GM12892 (cell line): ENCODE measurements around the gene GPR78.
"Not testable (repeated sequence)": the region's sequence is repeated elsewhere in the genome, so short reads cannot be mapped to it uniquely, and the experiment has no call there.

Source experiments
- DNase-seq: peaks from one replicate; pipeline ENCODE4 v3.0.0; 2011; ENCODE audit not compliant: insufficient read length
- FAIRE-seq: peaks from 2 replicates; lab custom pipeline; 2011; peaks lifted over from hg19 to GRCh38; lab: Jason Lieb, UNC
- POLR2A ChIP-seq: IDR thresholded peaks from 2 replicates; pipeline ENCODE4 v1.6.1; 2011; ENCODE audit warnings: low read depth, low read length, control low read depth
- POLR2AphosphoS5 ChIP-seq: IDR thresholded peaks from 2 replicates; pipeline ENCODE4 v1.6.1; 2011; ENCODE audit warnings: low read depth, low read length, control low read depth
- TAF1 ChIP-seq: IDR thresholded peaks from 2 replicates; pipeline ENCODE4 v1.6.1; 2011; ENCODE audit warnings: low read depth, mild to moderate bottlenecking, control low read depth, low read length, borderline replicate concordance

The GPR78 gene

GRCh38 chr4:8573266-8573665 is 6.9 kb upstream of the GPR78 start:
- FAIRE-seq (no peak), DNase-seq (no peak)
- TF ChIP-seq POLR2AphosphoS5 (no peak), TAF1 (no peak), POLR2A (no peak)

GRCh38 chr4:8574796-8575370 is 5.3 kb upstream of the GPR78 start:
- TF ChIP-seq TAF1 (no peak), POLR2A (no peak), POLR2AphosphoS5 (no peak)
- no peak for FAIRE-seq
- DNase-seq = no peak

GRCh38 chr4:8575457-8575856 is 4.7 kb upstream of the GPR78 start:
- FAIRE-seq = no peak
- no peak for TF ChIP-seq POLR2A
- TF ChIP-seq POLR2AphosphoS5 = no peak
- no peak for TF ChIP-seq TAF1

DNA sequence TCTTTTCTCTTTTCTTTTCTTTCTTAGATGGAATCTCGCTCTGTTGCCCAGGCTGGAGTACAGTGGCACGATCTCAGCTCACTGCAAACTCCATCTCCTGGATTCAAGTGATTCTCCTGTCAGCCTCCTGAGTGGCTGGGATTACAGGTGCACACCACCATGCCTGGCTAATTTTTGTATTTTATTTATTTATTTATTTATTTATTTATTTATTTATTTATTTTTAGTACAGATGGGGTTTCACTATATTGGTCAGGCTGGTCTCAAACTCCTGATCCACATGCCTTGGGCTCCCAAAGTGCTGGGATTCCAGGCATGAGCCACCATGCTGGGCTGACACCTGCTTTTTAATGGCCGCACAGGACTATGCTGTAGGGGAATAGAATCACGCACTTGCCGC is 3.6 kb upstream of the GPR78 start:
- not testable (repeated sequence) for FAIRE-seq, DNase-seq

More at GRCh38 chr4:8575457-8575856, 4.7 kb upstream of the GPR78 start:
- no peak for DNase-seq

DNA sequence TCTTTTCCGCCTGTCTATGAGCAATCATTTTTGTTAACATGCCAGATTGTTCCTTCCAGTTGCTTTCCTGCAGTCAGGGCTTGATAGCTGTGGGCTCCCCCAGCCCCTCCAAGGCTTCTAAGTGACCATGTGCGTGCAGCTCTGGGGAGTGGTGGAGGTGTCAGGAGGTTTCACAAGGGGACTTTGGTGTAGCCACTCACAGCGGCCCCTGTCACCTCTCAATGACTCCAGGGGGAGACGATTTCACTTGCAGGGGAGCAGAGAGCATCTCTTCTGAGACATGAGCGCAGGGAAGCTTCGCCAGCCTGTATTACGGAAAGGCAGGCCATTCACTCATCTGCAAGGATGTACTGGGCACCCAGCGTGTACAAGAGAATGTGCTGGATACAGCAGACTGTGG is 3.1 kb upstream of the GPR78 start:
- FAIRE-seq = no peak
- TF ChIP-seq TAF1 (no peak), POLR2AphosphoS5 (no peak), POLR2A (no peak)
- DNase-seq = no peak

GRCh38 chr4:8577972-8578371 is 2.2 kb upstream of the GPR78 start:
- DNase-seq = no peak
- no peak for FAIRE-seq

GRCh38 chr4:8578717-8579116 is 1.5 kb upstream of the GPR78 start:
- FAIRE-seq (no peak), DNase-seq (no peak)
- no peak for TF ChIP-seq TAF1
- no peak for TF ChIP-seq POLR2A
- no peak for TF ChIP-seq POLR2AphosphoS5

More at GRCh38 chr4:8577972-8578371, 2.2 kb upstream of the GPR78 start:
- TF ChIP-seq TAF1 (no peak), POLR2A (no peak), POLR2AphosphoS5 (no peak)

- TF ChIP-seq TAF1 = no peak
- no peak for TF ChIP-seq POLR2A
- TF ChIP-seq POLR2AphosphoS5 = no peak
- FAIRE-seq (no peak), DNase-seq (peak; percentile 7)
Measured at GRCh38 chr4:8579526-8580320, 469 bp upstream of the GPR78 start.

- FAIRE-seq (no peak), DNase-seq (no peak)
- TF ChIP-seq TAF1 = no peak
- TF ChIP-seq POLR2AphosphoS5 = no peak
- no peak for TF ChIP-seq POLR2A
Measured at GRCh38 chr4:8581094-8581861, 1.1 kb downstream of the GPR78 start.

DNA sequence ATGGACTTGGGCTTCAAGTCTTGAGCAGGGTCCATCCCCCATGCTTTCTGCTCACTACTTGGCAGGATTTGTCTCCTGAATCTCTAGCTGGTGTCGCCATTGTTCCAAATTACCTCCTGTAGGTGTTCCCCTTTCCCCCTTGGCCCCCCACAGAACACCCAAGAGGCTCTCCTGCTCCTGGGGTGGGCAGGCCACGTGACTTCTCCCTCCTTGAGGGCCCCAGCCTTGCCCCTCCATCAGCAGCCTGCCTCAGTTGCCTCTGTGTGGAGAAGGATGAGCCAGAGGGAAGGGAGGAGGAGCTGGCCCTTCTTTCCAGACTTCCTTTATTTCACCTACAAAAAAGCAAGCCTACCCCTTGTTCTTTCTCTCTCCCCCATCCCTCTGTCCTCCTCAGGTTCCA is 1.8 kb downstream of the GPR78 start:
- FAIRE-seq (no peak), DNase-seq (no peak)
- TF ChIP-seq POLR2A (no peak), TAF1 (no peak), POLR2AphosphoS5 (no peak)

DNA sequence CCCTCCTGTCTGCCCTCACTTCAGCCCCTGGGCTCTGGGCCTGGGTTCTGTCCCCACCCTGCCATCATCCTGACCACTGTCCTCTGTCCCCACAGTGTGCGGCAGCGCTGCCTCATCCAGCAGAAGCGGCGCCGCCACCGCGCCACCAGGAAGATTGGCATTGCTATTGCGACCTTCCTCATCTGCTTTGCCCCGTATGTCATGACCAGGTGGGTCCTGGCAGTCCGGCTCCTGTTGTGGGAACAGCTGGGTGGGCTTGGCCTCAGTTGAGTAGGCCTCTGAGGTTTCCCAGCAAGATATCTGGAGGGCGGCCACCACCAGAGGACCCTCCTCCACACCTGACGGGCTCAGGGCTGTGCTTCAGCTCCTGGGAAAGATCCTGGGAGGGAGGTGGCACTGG is 2.2 kb downstream of the GPR78 start:
- FAIRE-seq (no peak), DNase-seq (no peak)
- TF ChIP-seq POLR2AphosphoS5 (no peak), TAF1 (no peak), POLR2A (no peak)
